HG02938 (cell line): ENCODE data around the gene TRMT44.
"Not testable (repeated sequence)": the region's sequence is repeated elsewhere in the genome, so short reads cannot be mapped to it uniquely, and the experiment has no call there.

Experiments used
- ATAC-seq: cut with Tn5 transposase; IDR thresholded peaks from one replicate; pipeline ENCODE4 v1.9.1; 2021; ENCODE audit warnings: mild to moderate bottlenecking, moderate library complexity; ENCODE audit not compliant: unreplicated experiment

The TRMT44 gene

DNA sequence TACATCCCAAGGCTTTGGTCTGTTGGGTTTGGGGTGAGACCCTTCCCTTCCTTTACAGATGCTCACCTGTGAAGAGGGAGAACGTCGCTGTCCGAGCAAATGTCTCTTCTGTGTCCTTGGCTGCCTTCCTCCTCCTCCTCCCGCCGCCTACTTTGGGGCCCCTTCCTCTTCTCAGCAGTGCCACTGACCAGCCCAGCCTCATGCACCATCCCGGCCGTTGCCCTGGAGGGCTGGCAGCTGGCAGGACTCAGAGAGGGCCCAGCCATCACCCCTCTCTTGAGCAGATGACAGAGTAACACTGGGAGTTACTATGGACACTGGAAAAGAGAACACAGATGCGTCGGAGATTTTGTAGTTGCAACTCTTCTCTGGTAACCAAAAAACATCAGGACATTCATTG, 68.2 kb downstream of the TRMT44 start:
- no peak for ATAC-seq

DNA sequence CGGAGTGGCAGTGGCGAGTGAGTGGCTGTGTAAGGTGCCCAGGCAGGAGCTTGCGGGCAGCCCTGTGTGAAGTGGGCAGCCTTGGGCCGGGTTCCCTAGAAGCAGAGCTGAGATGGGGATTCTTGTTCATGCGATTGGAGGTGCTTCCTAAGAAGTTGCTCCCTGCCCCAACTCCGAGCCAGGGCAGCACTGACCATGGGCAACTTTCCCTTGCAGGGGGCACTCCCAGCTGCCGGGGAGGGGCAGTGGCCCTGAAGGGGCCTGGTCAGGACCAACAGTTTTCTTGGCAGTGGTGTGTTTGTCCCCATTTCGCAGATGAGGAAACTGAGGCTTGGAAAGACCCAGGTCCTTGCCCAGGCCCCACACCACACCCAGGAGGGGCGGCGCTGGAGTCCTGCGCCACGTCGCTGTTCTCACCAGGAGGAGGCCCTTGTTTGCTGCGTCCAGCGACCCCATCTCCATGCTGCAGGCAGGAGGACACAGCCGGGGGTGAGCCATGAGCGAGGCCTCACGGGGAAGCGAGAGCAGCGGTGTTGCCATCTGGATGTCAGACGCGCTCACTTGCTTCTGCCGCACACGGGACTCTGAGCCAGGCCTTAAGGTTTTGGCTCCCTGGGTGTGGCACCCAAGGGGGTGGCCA, 68.9 kb downstream of the TRMT44 start:
- ATAC-seq: no peak

- no peak for ATAC-seq
Measured at GRCh38 chr4:8510191-8510590, 69.6 kb downstream of the TRMT44 start.

DNA sequence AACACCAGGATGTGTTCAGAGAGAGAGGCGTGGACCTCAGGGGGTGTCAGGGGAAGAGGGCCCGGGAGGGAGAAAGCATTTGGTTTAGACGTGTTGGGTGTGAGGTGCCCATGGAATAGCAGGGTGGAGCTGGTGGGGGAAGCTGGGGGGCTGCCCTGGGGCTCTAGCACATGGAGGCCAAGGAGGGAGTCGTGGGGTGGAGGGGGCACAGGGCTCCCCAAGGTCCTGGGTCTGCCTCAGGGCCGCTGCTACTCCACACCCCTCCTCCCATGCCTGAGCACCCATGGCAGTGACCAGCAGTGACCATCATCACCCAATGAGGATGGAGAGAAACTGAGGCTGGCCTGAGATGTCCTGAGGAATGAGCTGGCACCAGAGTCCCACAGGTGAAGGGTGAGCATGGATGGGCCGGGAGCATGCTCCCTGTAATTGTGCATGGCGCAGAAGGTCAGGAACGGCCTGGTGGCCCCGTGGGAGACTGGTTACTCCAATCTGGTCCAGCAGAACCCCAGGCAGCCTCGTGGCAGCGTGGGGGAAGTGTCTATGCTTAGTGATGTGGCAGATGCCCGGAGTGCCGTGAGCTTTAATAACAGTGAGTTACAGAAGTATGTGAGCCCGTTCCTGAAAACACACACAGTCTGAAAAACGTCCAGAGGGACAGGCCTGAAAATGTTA, 70.2 kb downstream of the TRMT44 start:
- ATAC-seq: no peak

- ATAC-seq: no peak
Measured at GRCh38 chr4:8512510-8512909, 71.9 kb downstream of the TRMT44 start.

DNA sequence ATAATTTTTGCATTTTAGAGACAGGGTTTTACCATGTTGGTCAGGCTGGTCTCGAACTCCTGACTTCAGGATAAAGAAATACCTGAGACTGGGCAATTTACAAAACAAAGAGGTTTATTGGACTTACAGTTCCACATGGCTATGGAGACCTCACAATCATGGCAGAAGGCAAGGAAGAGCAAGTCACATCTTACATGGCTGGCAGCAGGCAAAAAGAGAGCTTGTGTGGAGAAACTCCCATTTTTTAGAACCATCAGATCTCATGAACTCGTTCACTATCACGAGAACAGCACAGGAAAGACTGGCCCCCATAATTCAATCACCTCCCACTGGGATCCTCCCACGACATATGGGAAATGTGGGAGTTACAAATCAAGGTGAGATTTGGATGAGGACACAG, 72.5 kb downstream of the TRMT44 start:
- ATAC-seq: not testable (repeated sequence)

DNA sequence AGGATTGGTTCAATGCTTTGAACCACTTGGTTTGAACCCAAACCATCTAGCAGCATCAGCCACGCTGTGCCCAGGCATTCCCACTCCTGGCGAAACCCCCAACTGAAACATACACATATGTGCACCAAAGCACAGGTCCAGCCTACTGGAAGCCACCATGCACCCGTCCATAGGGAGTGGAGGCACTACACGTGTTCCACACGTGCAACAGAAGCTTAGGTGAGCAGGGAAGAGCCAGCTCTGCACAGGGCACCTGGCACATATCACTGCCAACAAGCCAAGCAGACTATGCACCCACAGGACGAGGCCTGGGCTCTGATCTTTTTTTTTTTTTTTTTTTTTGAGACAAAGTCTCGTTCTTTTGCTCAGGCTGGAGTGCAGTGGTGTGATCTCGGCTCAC, 73.4 kb downstream of the TRMT44 start:
- ATAC-seq: no peak

DNA sequence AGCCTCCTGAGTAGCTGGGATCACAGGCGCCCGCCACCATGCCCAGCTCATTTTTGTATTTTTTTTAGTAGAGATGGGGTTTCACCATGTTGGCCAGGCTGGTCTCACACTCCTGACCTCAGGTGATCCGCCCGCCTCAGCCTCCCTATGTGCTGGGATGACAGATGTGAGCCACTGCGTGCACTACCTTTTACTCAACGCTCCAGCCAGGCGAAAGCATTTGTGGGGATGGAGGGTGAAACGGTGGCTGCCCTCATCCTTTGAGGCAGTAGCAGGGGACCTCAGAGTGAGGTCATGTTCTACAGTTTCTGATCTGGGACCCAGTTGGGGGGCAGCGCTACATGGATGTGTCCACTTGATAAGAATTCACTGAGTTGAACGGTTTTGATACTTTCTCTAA, 73.8 kb downstream of the TRMT44 start:
- no peak for ATAC-seq

DNA sequence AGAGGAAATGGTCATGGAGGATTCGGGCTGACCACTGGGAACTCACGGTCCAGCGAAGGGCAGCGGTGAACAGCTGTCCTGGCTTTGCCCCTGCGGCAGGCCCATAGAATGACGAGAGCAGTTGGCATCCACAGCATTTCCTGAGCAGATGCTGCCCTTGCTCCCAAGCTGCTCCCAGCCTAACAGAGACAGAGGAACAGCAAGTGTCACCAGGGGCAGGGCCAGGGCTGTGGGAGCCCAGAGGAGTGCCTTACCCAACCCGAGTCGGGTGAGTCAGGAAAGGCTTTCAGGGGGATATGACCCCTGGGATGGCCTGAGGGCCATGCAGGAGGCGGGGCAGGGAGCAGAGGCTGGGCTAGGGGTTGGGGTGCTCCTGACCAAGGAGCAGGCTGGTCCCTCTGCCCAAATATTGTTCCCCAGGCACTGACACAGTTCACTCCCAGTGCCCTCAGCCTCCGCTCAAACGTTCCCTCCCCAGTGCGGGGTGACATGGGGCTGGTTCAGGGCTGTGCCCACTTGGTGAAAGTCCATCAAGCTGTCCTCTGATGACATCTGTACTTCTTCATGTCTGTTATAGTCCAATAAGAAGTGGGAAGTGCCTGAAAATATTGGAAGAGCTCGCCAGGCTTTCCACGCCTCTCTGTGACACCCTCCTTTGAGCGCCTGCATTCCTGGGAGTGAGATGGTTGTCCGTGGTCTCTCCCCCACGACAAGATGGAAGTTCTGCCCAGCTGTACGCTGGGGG, 74.9 kb downstream of the TRMT44 start:
- ATAC-seq: no peak

DNA sequence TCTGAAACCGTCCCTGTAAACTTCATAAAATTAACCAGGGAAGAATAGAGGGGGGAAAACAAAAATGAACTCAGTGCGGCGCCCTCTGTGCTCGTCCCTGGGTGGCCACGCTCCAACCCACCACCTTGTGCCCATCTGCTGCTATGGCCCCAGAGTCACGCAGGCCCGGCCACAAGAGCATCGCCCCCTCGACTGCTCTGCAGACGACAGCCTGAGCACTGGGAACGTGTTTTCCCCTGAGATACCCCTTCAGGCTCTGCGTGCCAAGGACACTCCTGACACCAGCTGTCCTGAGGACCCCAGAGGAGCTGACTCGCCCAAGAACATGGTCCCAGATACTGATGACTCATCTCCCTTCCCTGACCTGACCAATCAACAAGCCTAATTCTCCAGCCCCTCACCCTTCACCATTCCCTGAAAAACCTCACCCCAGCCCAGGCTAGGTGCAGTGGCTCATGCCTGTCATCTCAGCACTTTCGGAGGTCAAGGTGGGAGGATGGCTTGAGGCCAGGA, 75.5 kb downstream of the TRMT44 start:
- ATAC-seq: no peak

GRCh38 chr4:8516996-8517550, 76.5 kb downstream of the TRMT44 start:
- ATAC-seq: no peak

- no peak for ATAC-seq
Measured at GRCh38 chr4:8517946-8518345, 77.4 kb downstream of the TRMT44 start.

DNA sequence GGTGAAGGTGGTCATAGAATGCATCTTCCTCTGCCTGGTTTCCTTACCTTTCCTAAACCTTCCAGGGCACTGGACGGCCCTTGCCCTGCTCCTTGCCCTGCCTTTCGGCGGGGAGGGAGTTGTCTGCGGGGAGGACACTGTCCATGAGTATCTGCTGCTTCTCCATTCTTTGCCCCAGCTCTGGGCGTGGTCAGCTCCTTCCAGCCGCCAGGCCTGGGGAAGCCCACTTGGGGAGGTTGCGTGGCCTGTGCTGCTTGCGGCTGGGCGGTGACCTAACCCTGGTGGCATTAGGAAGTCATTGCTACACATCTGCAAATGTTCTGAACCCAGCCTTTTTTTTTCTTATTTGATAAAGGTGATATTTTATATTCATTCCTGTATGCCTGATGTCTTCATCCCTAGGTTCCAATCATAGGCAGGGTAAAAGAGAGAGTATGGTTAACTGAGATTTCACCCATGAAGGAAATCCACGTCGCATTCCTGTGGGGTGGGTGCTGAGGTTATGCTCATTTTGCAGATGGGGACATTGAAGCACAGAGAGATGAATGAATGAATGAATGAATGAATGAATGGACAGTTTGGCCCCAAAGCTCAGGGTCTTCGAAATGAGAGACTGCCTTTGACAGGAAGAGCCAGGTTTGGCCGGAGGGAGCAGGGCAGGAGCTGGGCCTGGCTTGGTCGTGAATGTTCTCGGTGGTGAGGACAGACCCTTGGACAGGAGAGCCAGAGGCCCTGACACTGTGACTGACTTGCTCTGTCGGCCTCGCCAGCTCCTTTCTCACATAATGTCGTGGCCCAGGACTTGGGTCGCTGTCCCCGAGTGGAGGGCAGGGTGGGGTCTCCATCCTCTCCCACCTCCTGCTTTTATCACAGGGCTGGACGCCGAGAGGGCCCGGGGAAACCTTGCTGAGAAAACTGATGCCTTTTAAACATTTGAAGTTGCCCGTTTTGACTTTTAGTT, 81.9 kb downstream of the TRMT44 start:
- no peak for ATAC-seq

GRCh38 chr4:8523175-8523574, 82.6 kb downstream of the TRMT44 start:
- no peak for ATAC-seq

GRCh38 chr4:8523766-8524165, 83.2 kb downstream of the TRMT44 start:
- no peak for ATAC-seq

DNA sequence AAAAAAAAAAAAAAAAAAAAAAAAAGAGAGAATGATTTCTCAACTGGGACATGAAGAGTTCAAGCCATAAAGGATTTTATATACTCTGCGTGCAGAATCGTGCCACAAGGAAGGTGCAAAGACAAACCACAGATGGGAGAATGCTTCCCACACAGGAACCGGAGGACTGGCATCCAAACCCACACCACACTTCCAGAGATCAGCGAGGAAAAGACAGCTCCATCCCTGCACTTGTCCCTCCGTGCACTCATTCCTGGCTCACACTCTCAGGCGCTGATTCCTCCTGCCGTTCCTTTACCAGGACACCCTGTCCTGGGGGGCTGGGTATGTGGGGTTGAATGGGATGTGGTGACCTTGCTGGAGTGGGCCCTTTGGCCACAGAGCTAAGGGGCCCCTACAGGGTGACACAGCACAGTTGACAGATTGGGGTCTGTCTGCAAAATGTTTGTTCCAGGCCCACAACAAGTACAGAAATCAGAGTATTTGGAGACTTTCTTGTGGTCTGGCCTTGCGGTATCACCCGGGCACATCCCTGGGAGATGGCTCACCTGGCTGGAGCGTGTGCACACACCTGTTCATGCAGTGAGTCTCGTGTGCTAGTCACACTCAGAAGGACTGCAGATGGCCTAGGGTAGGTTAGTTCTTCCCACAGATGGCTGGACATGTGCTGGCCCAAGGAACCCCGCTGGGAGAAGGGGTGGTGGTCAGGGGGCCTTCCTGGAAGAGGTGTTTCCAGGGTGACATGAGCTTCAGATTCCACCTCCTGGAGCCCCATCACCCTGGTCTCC, 84.2 kb downstream of the TRMT44 start:
- no peak for ATAC-seq

DNA sequence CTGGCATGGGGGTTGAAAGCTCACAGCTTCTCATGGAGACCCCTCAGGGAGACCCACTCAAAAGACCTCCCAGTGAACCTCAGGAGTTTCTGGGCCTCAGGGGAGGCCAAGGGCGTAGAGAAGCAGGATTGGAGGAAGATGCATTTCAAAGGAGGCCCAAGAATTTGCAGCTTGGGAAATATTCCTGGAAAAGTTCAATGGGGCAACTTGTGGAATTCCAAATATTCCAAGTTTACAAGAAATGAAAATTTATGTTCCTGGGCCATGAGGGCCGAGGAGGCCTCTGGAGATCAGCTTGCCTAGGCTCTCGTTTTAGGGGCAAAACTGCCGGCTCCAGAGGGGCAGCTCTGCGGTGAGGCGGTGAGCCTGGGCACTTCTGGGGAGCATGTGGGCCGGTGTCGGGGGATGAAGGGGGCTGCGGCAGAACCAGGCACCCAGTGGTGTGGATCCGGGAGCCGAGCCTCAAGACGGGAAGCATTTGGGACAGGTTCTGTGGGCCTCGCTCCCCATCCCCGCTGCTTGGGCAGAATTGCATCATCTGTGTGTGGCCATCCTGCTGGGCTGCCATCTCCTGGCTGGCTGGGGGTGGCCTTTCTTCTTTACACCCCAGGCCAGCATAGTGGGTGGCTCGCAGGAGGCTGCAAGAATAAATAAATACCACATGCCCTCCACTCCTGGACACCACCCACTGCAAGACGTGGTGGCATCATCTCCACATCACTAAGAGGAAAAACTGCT, 85.0 kb downstream of the TRMT44 start:
- ATAC-seq: no peak
